HG02870 (cell line): ENCODE results near the gene NKPD1.

ENCODE experiments used
- ATAC-seq: cut with Tn5 transposase; IDR thresholded peaks from one replicate; pipeline ENCODE4 v1.9.1; 2021; ENCODE audit warnings: mild to moderate bottlenecking, moderate library complexity; ENCODE audit not compliant: unreplicated experiment

NKPD1 gene

GRCh38 chr19:45141203-45141900, 19.4 kb downstream of the NKPD1 start:
- ATAC-seq = no peak

GRCh38 chr19:45140533-45140932, 20.2 kb downstream of the NKPD1 start:
- ATAC-seq = no peak

DNA sequence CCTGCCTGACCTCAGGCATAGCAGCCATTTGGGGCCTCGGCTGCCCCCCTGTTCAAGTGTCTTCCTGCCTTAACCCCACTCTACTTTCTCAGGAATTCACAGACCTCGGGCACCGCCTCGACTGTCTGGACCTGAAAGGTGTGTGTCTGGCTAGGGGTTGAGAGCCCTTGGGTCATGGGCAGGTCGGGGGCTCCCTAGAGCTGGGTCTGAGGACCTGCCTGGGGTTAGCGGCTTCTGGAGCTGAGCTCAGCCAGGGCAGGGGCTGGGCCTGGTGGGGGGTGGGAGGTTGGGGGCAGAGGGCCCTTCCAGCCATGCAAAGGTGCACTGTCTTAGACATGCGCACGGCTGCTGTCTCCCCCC, 20.7 kb downstream of the NKPD1 start:
- ATAC-seq = no peak

DNA sequence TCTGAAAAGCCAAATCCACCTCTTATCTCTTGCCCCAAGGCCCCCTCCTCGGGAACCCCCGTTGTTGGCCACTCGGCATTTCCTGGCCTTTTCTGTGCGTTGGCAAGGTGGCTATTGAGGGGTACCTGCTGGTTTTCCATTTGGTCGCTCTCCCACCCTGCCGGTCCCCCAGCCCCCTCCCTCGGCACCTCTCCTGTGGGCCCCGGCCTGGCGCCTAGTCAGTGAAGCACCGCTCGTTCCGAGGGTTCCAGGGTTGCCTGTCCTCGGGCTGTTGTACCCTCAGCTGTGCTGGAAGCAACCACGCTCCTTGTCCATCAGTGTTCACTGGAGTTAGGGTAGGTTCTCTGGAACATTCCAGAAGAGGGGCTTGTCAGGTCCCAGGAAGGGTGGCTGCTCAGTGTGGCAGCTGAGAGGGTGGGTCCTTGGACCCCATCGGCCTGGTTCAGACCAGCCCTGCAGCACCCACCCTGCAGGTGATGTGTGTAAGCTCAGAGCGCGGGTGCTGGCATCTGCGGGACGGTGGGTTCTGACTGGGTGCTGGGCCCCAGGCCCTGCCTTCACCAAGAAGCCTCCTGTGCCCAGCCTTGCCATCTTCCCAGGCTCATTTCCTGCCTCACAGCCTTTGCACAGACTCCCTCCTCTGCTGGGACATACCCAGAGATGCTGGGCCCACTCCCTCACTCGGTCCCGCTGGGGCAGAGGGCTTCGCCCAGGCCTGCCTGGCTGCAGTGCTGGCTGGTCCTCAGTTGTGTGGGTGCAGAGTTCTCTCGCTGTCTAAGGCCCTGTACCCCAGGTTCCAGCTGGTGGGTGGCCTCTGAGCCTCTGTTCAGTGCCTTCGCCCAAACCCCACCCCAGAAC, 21.3 kb downstream of the NKPD1 start:
- ATAC-seq = no peak

GRCh38 chr19:45138303-45138751, 22.5 kb downstream of the NKPD1 start:
- ATAC-seq = no peak

- peak; percentile 77 for ATAC-seq
These were observed 23.5 kb downstream of the NKPD1 start for GRCh38 chr19:45137179-45137761.

DNA sequence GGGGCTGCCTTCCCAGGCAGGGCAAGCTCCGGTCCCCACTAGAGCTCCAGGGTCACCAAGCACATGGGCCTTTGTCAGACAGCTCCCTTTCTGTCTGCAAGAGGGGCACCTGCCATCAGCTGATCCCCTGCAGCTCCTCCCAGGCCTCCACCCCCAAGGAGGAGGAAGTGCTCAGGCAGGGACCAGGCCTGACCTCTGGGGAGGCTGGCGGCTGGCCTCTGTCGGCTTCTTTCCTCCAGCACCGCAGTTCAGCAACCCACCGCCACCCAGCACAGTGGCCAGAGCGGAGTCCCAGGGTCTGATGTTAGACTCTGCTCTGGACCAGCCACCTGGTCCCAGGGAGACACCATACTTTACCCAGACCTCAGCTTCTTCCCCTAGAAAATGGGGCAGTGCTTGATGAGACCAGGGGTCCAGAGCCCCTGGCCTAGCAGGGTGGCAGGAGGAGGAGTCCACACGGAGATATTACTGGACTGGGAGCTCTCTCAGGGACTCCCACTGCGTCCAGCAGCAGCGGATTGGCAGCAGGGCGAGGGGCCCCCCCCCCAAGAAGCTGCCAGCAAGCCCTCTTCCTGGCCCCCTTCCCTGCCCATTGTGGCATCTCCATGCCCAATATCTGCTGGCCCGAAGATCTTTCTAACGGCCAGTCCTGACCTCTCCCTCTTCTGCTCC, 24.1 kb downstream of the NKPD1 start:
- no peak for ATAC-seq

GRCh38 chr19:45135176-45135885, 25.5 kb downstream of the NKPD1 start:
- ATAC-seq = no peak

DNA sequence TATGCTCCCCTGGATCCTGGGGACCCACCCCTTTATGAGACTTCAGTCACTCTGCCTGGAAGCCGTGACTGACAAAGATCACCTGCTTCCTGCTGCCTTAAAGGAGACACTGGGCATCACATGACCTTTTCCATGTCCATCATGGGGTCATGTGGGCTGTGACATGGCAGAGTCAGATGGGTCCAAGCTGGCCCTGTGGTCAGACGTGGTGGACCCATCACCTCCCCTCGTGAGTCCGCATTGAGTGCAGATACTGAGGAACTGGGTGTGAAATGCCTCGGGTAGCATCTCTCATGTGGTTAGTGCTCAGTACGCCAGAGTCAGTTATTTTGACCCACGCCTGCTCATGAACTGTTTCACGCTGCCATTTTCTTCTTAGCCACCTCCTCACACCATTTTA, 27.1 kb downstream of the NKPD1 start:
- no peak for ATAC-seq

DNA sequence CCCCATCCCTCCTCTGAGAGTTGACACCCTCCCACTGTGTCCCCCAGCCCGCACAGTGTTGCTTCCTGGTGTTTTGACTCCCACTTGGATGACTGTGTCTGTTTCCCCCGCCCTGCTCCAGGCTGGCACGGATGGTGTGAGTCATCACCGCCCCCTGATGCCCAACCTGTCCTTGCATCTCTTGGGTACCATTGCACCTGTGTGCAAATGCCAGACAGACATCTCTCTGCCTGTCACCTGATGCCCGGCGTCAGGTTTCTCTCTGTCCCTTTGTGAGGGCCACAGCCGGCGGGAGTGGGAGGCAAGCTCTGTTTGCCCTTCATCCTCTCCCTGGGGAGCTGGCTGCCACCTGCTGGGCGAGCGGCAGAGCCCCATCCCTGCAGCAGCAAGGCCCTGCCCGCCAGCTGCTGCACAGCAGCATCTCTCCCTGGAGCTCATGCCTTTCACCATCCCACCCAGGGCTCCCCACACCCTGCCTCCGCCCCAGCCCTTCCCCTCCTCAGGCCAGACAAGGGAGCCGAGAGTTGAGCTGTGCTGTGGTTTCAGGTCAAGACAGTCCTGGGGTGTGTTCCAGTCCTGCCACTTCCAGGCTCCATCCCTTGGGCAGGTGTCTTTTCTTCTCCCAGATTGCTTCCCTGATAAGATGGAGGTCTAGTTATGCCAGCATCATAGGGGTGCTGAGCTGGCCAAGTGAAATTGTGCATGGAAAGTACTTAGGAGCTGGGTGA, 29.7 kb downstream of the NKPD1 start:
- ATAC-seq = no peak

DNA sequence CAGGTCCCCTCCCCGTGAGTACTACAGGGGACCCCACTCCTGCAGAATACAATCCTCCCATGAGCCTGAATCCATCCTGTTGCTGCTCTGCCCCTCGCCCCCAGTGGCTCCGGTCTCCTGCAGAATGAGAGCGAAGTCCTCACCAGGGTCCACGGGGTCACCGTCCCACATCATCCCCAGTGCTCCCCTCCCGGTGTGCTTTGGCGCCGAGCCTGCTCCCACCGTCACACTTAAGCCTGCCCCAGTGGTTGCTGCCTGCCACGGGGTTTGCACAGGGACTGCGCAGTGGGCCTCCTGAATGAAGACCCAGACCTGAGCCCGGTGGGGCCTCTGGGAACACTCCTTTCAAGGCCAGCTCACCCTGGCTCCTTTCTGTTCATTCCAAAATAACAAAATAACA, 30.5 kb downstream of the NKPD1 start:
- ATAC-seq = no peak

DNA sequence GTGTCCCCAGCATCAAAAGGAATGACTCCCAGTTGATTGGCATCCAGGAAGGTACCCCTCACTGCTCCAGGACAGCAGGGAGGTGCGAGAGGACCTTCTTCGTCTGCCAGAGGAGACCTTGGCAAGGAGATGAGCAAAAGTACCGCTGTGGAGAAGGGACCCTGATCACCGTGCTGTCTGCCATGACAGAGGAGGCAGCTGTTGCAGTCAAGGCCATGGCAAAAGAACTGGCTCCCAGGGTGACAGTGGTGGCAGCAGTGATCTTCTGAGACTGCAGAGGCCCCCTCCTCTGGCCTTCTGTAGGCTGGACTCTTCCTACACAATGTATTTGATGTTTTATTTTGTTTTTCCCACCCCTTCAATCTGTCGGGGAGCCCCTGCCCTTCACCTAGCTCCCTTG, 32.0 kb downstream of the NKPD1 start:
- ATAC-seq = no peak

GRCh38 chr19:45128146-45128545, 32.6 kb downstream of the NKPD1 start:
- ATAC-seq = no peak

GRCh38 chr19:45126654-45127053, 34.1 kb downstream of the NKPD1 start:
- ATAC-seq = no peak

DNA sequence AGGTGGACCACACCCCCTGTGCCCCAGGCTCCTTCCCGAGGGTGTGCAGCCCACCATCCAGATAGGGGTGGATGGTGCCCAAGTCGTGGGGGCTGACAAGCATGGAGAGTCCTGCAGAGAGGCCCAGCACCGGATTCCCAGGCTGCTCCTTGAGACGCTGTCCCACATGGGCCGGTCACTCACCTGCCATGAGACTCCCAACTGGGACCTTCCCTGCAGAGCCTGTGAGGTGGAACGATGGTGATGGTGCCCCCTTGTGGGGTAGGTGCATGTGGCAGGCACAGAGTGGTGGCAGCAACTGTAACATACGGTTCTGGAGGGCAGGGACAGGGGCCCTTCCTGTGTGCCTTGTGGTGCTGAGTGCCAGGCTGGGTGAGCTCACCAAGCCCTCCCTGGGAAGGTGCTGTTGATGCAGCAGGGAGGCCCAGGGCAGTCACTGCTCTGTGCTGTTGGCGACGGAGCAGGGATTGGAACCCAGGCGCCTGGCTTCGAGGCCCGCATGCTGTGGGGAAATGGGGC, 34.7 kb downstream of the NKPD1 start:
- ATAC-seq = no peak

GRCh38 chr19:45125360-45125759, 35.4 kb downstream of the NKPD1 start:
- no peak for ATAC-seq

- ATAC-seq = no peak
These were observed 36.8 kb downstream of the NKPD1 start for GRCh38 chr19:45124021-45124420.

DNA sequence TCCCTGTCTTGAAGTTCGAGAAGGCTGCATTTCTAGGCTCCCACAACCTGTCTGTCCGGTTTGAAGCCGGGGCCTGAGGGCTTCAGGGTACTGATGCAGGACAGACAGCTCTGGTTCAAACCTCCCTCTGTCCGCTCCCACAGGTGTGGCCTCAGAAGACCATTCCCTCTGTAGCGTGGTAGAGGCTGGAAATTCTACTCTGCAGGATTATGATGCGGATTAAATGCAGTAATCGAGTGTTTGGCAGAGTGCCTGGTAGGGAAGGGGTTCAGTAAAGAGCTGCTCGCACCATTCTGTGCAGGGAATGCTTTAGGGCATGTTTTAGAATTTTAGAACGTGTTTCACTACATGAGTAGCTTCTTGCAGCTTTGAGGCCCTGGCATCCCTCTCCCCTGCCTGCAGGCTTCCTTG, 37.3 kb downstream of the NKPD1 start:
- ATAC-seq = no peak

DNA sequence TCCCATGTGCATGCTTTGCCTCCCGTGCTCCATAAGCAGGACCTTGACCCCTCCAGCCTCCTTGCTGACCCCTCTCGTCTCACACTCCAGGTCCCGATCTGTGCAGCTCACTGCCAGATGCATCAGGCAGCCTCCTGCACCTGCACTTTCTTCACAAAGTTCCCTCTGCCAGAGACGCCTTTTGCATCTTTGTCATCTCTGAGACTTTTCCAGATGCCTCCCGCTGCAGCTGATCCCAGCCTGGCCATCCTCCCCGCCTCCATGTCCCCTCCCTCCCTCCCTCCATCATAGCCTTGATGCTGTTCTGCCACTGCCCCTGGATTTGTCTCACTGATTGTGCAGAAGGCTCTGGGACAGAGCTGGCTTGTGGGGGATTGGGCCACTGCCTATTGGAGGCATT, 38.0 kb downstream of the NKPD1 start:
- no peak for ATAC-seq

DNA sequence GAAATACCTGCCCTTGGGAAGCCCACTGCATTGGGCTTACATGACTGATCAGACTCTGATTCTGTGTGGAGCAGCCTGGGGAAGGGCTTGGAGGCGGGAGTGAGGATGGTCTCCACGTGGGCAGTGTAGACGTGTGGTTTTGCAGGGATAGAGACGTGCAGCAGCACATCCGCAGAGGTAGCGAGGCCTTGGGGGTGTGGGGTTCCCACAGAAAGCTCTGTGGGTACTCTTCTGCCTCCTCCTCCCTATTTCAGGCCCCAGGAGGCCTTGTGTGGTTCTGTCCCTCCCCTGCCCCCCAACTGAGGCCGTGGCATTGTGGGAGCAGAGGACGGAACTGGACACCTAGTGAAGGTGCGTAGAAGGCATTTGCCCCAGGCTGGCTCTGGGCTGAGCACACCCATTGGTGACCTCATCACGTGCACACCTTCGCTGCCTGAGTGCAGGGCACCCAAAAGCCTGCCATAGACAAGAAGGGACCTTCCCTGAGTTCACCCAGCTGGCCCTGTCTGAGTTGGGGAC, 38.9 kb downstream of the NKPD1 start:
- ATAC-seq = no peak
